Chondrocyte (in vitro differentiated cells): Measurements from ENCODE around the gene IFITM1. TPM values are rescaled to one million over a fixed set of nuclear protein-coding genes. Genes with fewer than 3 reads are reported as not detected.

Source experiments
- DNase-seq: peaks from one replicate; pipeline ENCODE4 v3.0.0; 2021; ENCODE audit warnings: mixed read lengths, low spot score
- H3K27ac Mint-ChIP-seq: one replicate; pipeline ENCODE4 v1.8.0; 2021; ENCODE audit warnings: mild to moderate bottlenecking, moderate library complexity, mixed read lengths; ENCODE audit not compliant: unreplicated experiment
- H3K27me3 Mint-ChIP-seq: 2 replicates; pipeline ENCODE4 v1.8.0; 2021; ENCODE audit warnings: low read depth, mixed read lengths
- H3K36me3 Mint-ChIP-seq: 2 replicates; pipeline ENCODE4 v1.8.0; 2021; ENCODE audit warnings: low read depth, mixed read lengths
- H3K4me1 Mint-ChIP-seq: 2 replicates; pipeline ENCODE4 v1.8.0; 2021; ENCODE audit warnings: low read depth, mild to moderate bottlenecking, mixed read lengths
- H3K4me3 Mint-ChIP-seq: one replicate; pipeline ENCODE4 v1.8.0; 2021; ENCODE audit warnings: mild to moderate bottlenecking, moderate library complexity, mixed read lengths; ENCODE audit not compliant: unreplicated experiment
- H3K9me3 Mint-ChIP-seq: 2 replicates; pipeline ENCODE4 v1.8.0; 2021; ENCODE audit warnings: low read depth, mixed read lengths
- CTCF ChIP-seq: fragments of 200-600 bp; sonication (generic); IDR thresholded peaks from 2 replicates; pipeline ENCODE4 v1.5.0; 2021; ENCODE audit warnings: antibody characterized with exemption, mild to moderate bottlenecking, moderate library complexity
- total RNA-seq: library from RNA; stranded (reverse); gene quantifications from 3 replicates; pipeline ENCODE4 v1.2.1, GENCODE V29; 2021

Gene IFITM1
- total RNA-seq, 1 donor from 2014 or later: 1.6 TPM

GRCh38 chr11:288478-289397 is 25.1 kb upstream of the IFITM1 start, which contains the start of gene PGGHG:
Gene PGGHG, plus strand, starts transcription at chr11:289126. Its CDS starts 691 bp downstream, at chr11:289817.
- TF ChIP-seq CTCF: no peak
- Mint-ChIP-seq H3K27ac (peak within 1 kb of the TSS; percentile 22), H3K4me1 (peaks cover 16% of the 10 kb centered on the region), H3K27me3 (no peaks in the 10 kb centered on the region), H3K36me3 (peaks cover 7% of the 10 kb centered on the region), H3K4me3 (peak within 1 kb of the TSS; percentile 69), H3K9me3 (no peaks in the 10 kb centered on the region)
- peak; percentile 72 for DNase-seq

GRCh38 chr11:289398-289711 is 24.5 kb upstream of the IFITM1 start:
- Mint-ChIP-seq H3K27ac (peak overlapping the region; percentile 22), H3K36me3 (peaks cover 9% of the 10 kb centered on the region), H3K9me3 (no peaks in the 10 kb centered on the region), H3K4me3 (peak overlapping the region; percentile 67), H3K4me1 (peaks cover 16% of the 10 kb centered on the region), H3K27me3 (no peaks in the 10 kb centered on the region)
- DNase-seq: no peak
- no peak for TF ChIP-seq CTCF

GRCh38 chr11:289712-290620 is 23.9 kb upstream of the IFITM1 start:
- DNase-seq: peak; percentile 85
- H3K36me3 Mint-ChIP-seq: peaks cover 9% of the 10 kb centered on the region
- H3K4me3 Mint-ChIP-seq: peak overlapping the region; percentile 67
- H3K9me3 Mint-ChIP-seq: no peaks in the 10 kb centered on the region
- peaks cover 16% of the 10 kb centered on the region for H3K4me1 Mint-ChIP-seq
- H3K27ac Mint-ChIP-seq: no peak overlapping the region
- no peak for TF ChIP-seq CTCF
- H3K27me3 Mint-ChIP-seq: no peaks in the 10 kb centered on the region

- no peak for TF ChIP-seq CTCF
- no peaks in the 10 kb centered on the region for H3K9me3 Mint-ChIP-seq
- H3K4me3 Mint-ChIP-seq: peak overlapping the region; percentile 16
- H3K27ac Mint-ChIP-seq: peak overlapping the region; percentile 2
- DNase-seq: peak; percentile 86
- peaks cover 9% of the 10 kb centered on the region for H3K36me3 Mint-ChIP-seq
- H3K27me3 Mint-ChIP-seq: no peaks in the 10 kb centered on the region
- peaks cover 16% of the 10 kb centered on the region for H3K4me1 Mint-ChIP-seq
These were observed 23.1 kb upstream of the IFITM1 start for GRCh38 chr11:290621-291231.
